HG02943 (cell line): Measurements from ENCODE around the gene INTS15.
A peak's percentile ranks its signal among the peaks of the same experiment; 100 is the strongest.

Experiments
- ATAC-seq: cut with Tn5 transposase; IDR thresholded peaks from one replicate; pipeline ENCODE4 v1.9.1; 2021; ENCODE audit warnings: mild to moderate bottlenecking, low read depth, moderate library complexity; ENCODE audit not compliant: unreplicated experiment

Gene INTS15

DNA sequence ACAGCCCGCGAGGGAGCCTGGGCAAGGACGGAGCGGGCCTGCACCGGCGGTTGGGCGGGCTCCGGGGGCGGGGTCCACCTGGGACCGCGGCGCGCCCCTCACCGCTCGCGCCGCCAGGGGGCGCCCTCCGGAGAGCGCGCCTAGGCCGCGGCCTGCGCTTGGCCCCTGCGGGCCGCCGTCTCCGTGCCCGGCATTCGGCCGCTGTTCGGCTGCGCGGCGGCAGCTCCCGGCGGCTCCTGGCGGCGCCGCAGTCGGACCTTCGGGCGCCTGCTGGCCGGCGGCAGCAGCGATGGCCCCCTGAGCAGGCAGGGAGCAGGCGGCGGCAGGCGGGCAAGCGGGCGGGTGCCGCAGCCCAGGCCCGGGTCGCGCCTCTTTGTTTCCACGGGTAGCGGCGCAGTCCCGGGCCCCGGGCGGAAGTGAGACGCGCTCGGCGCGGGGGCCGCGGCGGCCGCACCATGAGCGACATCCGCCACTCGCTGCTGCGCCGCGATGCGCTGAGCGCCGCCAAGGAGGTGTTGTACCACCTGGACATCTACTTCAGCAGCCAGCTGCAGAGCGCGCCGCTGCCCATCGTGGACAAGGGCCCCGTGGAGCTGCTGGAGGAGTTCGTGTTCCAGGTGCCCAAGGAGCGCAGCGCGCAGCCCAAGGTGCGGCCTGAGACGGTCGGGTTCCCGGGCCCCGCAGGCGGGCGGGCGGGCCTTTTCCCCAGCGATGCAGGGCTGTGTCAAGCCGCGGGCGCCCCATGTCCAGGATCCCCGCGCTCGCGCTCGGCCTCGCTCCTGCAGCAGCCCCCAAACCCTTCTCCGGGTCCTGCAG lies at the start of gene INTS15:
INTS15 (plus strand) TSS at position 193 of the 816 bp plus-strand sequence; CDS start at position 456, 263 bp downstream.
- peak; percentile 80 for ATAC-seq

DNA sequence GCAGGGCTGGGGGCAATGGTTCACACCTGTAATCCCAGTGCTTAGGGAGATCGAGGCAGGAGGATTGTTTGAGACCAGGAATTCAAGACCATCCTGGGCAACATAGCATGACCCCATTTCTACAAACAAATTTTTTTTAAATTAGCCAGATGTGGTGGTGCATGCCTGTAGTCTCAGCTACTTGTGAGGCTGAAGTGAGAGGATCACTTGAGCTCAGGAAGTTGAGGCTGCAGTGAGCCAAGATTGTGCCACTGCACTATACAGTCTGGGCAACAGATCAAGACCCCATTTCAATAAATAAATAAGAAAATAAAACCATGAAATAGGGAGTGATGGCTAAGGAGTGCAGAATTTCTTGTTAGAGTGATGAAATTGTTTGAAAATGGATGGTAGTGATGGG lies 47.5 kb upstream of the INTS15 start:
- no peak for ATAC-seq

GRCh38 chr7:6545398-6546126 lies 44.3 kb upstream of the INTS15 start:
- no peak for ATAC-seq

DNA sequence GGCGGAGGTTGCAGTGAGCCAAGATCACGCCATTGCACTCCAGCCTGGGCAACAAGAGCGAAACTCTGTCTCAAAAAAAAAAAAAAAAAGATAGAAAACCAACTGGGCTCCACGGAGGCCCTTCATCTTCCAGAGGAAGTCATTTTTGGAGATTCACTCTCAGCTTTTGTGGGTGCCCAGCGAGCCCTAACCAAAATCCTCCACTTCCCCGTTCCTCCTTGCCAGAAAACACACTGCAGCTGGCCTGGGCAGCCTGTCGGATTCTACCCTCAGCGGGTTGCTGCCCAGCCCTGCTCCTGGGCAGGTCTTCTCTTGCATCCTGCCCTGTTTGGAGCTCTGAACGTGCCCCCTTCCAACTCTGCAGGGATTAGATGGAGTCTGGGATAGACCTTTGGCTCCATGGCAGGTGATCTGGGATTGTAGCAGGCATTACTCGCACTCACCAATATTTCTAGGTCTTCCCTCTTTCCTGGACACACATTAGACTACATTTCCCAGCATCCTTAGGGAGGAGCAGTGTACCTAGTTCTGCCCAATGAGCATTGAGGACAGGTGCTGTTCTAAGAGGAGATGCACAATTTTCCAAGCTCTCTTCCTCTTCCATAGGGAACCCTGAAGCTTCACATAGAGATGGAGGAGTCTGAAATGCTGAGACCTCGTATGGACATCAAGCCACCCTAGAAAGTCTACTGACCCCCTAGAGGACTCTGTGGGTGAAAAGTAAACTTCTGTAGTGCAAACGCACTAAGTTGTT lies 43.1 kb upstream of the INTS15 start:
- no peak for ATAC-seq

- ATAC-seq: no peak
Observed at GRCh38 chr7:6547400-6547799, 42.4 kb upstream of the INTS15 start.

GRCh38 chr7:6551016-6551511 lies 38.8 kb upstream of the INTS15 start, which contains the start of gene GRID2IP:
Gene GRID2IP, minus strand, starts transcription at chr7:6551461. Its CDS starts 25 bp downstream, at chr7:6551436.
- no peak for ATAC-seq

- ATAC-seq: no peak
Observed at GRCh38 chr7:6553448-6554044, 36.3 kb upstream of the INTS15 start.

- ATAC-seq: no peak
Observed at GRCh38 chr7:6554848-6555247, 35.0 kb upstream of the INTS15 start.

DNA sequence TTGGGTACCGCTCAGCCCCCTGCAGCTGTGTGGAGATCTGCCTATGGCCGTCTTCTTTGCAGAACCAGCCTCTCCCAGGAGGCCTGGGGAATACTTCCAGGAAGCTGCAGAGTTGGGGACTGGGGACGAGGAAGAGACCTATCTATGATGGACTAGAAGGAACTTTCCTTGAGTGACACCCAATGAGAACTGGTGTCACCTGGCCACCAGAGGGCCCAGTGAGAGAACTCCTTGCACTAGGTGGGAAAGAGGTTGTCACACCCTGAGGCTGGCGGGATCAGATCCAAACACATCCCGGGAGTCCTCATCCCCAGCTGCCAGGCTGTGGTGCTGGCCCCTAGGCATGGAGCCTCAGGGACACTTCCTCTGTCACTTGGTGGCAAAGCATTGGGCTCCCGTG lies 33.6 kb upstream of the INTS15 start:
- no peak for ATAC-seq

DNA sequence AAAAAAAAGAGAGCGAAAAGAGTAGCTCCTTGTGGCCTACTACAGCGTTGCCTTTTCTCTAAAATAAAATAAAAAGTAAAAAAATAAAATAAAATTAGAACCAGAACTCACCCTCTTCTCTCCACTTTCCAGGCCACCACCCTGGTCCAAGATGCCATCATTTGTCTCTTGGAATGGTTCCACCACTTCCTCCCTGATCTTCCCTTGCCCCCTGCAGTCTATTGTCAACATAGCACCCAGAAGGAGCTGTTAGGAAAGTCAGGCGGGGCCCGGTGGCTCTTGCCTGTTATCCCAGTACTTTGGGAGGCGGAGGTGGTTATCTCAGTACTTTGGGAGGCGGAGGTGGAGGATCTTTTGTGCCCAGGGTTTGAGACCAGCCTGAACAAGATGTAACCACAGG lies 31.0 kb upstream of the INTS15 start:
- no peak for ATAC-seq

- ATAC-seq: no peak
Observed at GRCh38 chr7:6559896-6560295, 29.9 kb upstream of the INTS15 start.

GRCh38 chr7:6562106-6562505 lies 27.7 kb upstream of the INTS15 start:
- ATAC-seq: no peak

DNA sequence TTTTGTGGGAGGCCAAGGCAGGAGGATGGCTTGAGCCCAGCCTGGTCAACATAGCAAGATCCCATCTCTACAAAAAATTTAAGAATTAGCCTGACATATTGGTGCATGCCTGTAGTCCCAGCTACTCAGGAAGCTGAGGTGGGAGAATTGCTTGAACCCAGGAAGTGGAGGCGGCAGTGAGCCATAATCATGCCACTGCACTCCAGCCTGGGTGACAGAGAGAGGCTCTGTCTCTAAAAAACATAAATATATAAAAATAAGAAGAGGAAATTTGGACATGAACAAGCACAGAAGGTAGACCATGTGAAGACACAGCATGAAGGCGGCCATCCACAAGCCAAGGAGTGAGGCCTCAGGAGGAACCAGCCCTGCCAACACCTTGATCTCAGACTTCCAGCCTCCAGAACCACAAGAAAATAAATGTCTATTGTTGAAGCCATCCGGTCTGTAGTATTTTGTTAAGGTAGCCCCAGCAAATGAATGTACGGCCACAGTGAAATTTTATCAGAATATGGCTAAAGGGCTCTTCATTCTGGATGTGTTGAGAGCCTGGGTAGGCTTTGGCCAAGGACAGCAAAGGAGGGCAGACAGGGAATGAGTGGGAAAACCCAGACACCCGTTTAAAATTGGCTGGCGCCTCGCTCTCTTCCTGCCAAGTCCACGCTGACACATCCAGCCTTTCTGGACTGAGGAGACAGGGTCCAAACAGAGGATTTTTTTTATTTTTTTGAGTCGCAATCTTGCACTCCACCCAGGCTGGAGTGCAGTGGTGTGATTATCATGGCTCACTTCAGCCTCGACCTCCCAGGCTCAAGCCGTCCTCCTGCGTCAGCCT lies 25.7 kb upstream of the INTS15 start:
- no peak for ATAC-seq

- ATAC-seq: no peak
Observed at GRCh38 chr7:6565655-6566054, 24.2 kb upstream of the INTS15 start.

DNA sequence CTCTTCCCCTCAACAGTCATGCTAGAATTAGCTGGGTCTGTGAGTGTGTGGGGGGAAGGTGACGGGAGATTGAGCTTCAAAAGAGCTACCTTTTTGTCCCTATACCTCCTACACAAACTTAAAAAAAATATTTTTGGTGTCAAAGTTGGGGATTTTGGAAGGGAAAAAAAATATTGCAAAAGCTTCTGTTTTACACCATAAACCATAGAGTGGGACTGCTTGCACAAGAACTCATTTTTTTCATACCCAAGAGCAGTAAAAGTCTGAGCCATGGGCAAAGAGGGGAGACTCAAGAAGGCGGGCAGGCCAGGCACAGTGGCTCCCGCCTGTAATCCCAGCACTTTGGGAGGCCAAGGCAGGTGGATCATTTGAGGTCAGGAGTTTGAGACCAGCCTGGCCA lies 21.9 kb upstream of the INTS15 start:
- no peak for ATAC-seq

DNA sequence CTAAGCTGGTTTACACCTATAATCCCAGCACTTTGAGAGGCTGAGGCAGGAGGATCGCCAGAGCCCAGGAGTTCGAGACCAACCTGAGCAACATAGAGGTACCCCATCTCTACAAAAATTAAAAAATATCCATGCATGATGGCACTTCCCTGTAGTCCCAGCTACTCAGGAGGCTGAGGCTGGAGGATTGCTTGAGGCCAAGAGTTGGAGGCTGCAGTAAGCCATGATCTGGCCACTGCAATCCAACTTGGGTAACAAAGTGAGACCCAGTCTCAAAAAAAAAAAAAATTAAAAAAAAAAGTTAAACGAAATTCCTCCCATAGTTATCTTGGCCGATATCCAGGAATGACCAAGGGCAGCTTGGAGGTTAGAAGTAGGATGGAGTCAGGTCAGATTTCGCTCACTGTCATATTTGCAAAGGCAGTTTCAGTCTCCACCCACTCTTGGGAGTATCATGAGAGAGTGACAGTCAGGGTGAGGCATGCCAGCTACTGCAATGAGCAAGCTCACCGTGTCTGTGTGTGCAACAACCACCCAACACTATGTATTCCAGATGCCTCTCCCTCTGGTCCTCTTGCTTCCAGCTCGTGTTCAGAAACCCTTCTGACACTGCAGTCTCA lies 18.6 kb upstream of the INTS15 start:
- ATAC-seq: no peak

- ATAC-seq: no peak
Observed at GRCh38 chr7:6575281-6576023, 14.4 kb upstream of the INTS15 start.

DNA sequence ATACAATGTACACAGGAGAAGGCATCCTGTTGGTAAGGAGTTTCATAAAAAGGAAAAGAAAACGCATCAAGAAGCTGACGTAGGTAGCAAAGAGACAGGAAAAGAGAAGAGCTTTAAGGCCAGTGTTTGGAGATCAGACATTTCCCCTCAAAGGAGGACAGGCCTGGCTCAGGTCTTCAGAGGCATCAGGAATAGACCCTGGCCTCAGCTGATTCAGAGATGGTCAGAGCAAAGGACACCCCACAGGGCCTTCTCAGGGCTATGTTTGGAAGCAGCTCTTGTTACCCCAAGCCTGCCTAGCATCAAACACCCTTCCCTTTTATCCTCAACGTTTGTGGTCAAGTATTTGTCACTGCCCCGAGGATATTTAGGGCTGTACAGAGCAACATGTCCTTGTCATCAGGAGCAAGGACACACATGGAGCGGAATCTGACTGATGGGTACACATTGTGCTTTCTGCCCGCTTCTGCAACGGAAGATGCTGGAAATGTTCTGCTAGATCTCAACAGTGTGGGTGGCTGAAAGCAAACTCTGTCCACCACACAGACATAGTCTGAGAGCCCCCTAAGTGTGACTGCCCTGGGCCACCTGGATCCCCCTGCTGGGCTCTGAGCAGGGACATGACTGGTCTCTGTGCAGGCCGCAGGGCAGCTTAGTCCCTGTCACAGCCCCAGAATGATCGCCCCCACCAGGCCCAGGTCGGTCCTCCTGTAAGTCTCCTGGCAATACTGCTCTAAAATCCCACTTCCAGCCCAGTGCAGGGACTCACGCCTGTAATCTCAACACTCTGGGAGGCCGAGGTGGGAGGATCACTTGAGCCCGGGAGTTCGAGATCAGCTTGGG lies 13.6 kb upstream of the INTS15 start:
- no peak for ATAC-seq
